GM12865 (cell line): Measurements from ENCODE around the gene LOXL3.

Source experiments
- DNase-seq: peaks from one replicate; pipeline ENCODE4 v3.0.0; 2010; ENCODE audit warnings: low read depth
- H3K4me3 ChIP-seq: 2 replicates; pipeline ENCODE4 v1.5.1; 2011; ENCODE audit warnings: mild to moderate bottlenecking, low read depth, low read length, control low read depth
- TF ChIP-seq, protein P1 (sequence below): IDR thresholded peaks from 2 replicates; pipeline ENCODE4 v1.5.1; 2011; ENCODE audit warnings: low read length, control low read depth, low read depth, inconsistent platforms; ENCODE audit not compliant: insufficient read depth; ENCODE audit errors: missing control alignments

The LOXL3 gene

GRCh38 chr2:74573747-74574562, 20.2 kb upstream of the LOXL3 start:
- peak overlapping the region; percentile 34 for H3K4me3 ChIP-seq
- TF ChIP-seq, protein P1, sequence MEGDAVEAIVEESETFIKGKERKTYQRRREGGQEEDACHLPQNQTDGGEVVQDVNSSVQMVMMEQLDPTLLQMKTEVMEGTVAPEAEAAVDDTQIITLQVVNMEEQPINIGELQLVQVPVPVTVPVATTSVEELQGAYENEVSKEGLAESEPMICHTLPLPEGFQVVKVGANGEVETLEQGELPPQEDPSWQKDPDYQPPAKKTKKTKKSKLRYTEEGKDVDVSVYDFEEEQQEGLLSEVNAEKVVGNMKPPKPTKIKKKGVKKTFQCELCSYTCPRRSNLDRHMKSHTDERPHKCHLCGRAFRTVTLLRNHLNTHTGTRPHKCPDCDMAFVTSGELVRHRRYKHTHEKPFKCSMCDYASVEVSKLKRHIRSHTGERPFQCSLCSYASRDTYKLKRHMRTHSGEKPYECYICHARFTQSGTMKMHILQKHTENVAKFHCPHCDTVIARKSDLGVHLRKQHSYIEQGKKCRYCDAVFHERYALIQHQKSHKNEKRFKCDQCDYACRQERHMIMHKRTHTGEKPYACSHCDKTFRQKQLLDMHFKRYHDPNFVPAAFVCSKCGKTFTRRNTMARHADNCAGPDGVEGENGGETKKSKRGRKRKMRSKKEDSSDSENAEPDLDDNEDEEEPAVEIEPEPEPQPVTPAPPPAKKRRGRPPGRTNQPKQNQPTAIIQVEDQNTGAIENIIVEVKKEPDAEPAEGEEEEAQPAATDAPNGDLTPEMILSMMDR = no peak
- DNase-seq = peak; percentile 84

GRCh38 chr2:74572178-74572925, 18.6 kb upstream of the LOXL3 start:
- TF ChIP-seq, protein P1 = peak; percentile 40
- H3K4me3 ChIP-seq = no peak overlapping the region
- DNase-seq = peak; percentile 46

DNA sequence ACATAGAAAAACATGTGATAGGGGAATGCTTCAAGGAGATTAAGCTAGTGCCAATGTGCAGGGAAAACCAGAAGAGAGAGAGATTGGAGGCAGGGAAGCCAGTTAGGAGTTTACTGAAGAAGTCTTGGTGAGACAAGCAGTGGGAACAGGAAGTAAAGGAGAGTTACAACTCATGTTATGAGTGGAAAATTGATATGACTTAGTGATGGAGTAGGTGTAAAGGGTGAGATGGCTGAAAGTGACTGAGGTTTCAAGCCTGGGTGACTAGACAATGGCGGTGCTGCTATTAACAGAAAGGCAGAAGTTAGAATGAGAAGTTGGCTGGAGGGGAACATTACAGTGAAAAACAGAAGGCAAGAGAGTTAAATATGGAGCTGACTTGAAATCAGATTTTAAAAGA, 17.3 kb upstream of the LOXL3 start:
- DNase-seq = peak; percentile 88
- no peak overlapping the region; the same call in 1 of the 2 replicates for H3K4me3 ChIP-seq
- TF ChIP-seq, protein P1 = no peak

DNA sequence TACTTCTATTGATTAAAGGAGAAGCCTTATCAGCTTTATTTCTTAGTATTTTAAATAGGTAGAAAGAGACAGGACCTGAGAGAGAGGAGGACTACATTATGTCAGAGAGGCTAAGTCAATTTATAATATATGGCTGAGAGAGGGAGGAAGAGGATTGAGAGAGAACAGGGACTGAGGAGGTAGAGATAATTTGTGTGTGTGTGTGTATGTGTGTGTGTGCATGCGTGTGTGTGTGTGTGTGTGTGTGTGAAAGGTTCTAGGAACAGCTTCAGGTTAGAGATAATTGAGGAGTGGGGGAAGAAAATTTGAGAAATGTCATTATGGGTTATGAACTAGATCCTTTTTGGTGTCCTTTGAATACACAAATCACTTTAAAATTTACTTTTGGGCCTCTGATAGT, 15.9 kb upstream of the LOXL3 start:
- no peak for DNase-seq
- TF ChIP-seq, protein P1 = no peak
- no peak overlapping the region for H3K4me3 ChIP-seq

- no peak overlapping the region for H3K4me3 ChIP-seq
- no peak for DNase-seq
- TF ChIP-seq, protein P1 = no peak
Measured at GRCh38 chr2:74567881-74568280, 14.1 kb upstream of the LOXL3 start.

DNA sequence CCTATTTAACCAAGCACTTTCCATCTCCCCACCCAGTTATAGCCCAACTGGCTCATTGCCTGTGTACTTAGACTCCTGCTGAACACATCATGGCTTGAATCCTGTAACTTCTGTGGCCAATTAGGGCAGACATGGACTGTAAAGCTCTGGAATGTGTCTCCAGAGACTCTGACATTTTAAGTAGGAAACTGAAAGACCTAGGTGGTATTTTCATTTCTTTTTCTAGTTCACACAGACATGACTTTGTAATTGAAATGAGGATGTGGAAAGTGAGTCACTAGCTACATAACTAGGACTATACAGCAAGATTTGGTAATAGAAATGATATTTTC, 13.0 kb upstream of the LOXL3 start:
- no peak overlapping the region for H3K4me3 ChIP-seq
- TF ChIP-seq, protein P1 = no peak
- DNase-seq = peak; percentile 56
